ENCODE results near the gene CIAO1.
"Not testable (repeated sequence)": the region's sequence is repeated elsewhere in the genome, so short reads cannot be mapped to it uniquely, and the experiment has no call there.

Gene CIAO1

GRCh38 chr2:96287273-96287856 is 21.3 kb downstream of the CIAO1 start:
- no peak for DNase-seq

DNA sequence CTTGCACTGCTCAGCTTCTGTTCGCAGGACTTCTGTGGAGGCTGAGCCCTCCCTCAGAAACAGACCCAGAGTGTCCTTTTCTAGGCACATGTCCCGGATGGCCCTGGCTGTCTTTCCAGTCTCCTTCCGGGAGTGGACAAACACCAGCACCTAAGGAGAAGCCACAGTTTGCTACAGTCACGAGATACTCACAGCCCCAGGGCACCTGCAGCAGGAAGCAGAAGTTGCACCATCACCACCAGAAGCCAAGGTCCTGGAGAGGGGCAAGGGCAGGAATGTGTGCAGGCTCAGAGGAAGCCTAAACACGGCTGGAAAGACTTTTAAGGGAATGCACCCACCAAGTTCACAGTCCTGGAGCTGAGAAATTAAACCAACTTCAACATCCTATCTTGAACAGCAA is 25.7 kb downstream of the CIAO1 start:
- no peak for DNase-seq

- not testable (repeated sequence) for DNase-seq
These were observed 28.2 kb downstream of the CIAO1 start for GRCh38 chr2:96294271-96294670.

GRCh38 chr2:96296925-96297324 is 30.9 kb downstream of the CIAO1 start:
- no peak for DNase-seq

DNA sequence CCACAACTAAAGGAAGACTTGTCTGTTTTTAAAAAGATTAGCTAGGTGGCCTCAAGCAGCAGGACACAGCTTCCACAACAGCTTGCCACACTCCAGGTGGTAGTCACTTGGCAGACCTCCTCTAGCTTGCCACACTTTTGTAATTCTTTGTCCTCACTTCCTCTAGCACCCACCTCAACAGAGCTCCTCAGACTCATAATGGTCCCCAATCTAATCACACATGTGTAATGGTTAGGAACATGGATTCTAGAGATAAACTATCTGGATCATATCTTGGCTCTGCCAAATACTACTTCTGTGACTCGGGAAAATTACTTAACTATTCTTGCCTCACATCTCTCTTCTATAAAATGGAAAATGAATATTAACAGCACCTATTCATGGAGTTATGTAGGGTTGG is 35.8 kb downstream of the CIAO1 start:
- no peak for DNase-seq

GRCh38 chr2:96304606-96305005 is 38.6 kb downstream of the CIAO1 start:
- no peak for DNase-seq

GRCh38 chr2:96305091-96305978 is 39.3 kb downstream of the CIAO1 start, which contains the start of gene SNRNP200:
SNRNP200 (minus strand) TSS chr2:96305546; CDS start chr2:96305437, 109 bp downstream.
- DNase-seq, result peak; percentile 86

DNA sequence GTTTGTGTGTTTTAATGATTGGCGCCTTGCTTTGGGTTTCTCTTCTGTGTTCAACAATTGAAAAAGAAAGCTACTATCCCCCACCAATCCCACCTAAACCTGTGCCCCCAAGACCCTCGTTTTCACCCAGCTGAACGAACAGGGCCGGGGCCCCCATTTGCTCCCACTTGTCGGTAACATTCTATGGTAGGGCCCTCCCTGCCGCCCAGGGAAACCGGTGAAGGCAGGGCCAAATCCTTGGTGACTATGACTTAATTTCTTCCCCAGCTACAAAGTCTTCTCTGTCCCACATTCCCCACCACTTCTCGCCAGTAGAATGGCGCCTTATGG is 39.9 kb downstream of the CIAO1 start:
- no peak for DNase-seq

- DNase-seq, result no peak
These were observed 40.3 kb downstream of the CIAO1 start for GRCh38 chr2:96306370-96306769.

DNA sequence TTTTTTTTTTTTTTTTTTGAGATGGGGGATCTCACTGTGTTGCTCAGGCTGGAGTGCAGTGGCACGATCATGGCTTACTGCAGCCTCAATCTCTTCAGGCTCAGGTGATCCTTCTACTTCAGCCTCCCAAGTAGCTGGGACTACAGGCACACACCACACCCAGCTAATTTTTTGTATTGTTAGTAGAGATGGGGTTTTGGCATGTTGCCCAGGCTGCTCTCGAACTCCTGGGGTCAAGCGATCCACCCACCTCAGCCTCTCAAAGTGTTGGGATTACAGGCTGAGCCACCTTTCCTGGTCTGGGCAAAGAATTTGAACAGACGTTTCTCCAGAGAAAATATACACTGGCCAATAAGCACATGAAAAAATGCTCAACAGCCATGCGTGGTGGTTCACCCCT is 42.2 kb downstream of the CIAO1 start:
- no peak for DNase-seq

GRCh38 chr2:96315005-96315399 is 49.0 kb downstream of the CIAO1 start:
- DNase-seq, result no peak

- DNase-seq, result peak; percentile 13
These were observed 49.5 kb downstream of the CIAO1 start for GRCh38 chr2:96315400-96316071.

DNA sequence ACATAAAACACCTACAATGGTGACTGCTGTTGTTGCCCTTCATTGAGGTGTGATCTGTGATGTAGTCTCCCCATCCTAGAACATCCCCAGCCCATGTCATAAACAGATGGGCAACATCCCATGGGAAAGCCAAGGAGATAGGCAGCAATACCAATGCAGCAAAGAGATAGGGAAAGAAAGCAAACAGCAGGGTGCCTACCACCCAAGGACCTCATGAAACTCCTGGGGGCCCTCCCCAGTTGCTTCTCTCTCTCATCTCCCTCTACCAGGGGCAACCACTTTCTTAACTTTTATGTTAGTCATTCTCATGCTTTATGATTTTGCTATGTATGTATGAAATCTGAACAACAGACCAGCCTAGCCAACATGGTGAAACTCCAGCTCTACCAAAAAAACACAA is 51.0 kb downstream of the CIAO1 start:
- no peak for DNase-seq

GRCh38 chr2:96317584-96317997 is 51.6 kb downstream of the CIAO1 start:
- no peak for DNase-seq

GRCh38 chr2:96318723-96319122 is 52.7 kb downstream of the CIAO1 start:
- DNase-seq, result no peak

DNA sequence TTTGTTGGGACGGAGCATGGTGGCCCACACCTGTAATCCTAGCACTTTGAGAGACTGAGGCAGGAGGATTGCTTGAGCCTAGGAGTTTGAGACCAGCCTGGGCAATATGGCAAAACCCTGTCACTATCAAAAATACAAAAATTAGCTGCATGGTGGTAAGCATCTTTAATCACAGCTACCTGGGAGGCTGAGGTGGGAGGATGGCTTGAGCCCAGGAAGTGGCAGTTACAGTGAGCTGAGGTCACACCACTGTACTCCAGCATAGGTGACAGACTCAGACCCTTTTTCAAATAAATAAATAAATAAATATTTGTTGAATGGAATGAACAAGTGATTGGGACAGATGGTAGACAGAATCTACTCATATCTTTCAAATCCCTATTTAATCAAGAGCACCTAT is 53.4 kb downstream of the CIAO1 start:
- DNase-seq, result no peak

DNA sequence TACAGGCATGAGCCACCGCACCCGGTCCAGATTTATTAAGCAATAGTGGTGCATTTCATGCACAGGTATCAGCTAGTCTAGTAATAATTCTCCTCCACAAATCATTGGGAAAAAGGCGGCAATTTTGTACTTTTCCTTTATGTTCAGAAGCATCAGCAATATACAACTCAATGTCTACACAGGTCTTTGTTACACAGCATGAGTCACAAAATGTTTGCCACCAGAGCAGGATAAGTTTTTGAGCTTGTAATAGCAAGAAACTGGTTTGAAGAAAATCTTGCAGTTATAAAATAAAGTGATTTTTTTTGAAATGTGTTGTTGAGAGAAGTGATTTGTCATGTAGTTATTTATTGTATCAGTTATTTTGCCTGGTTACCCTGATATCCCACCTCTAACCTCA is 54.3 kb downstream of the CIAO1 start:
- DNase-seq, result no peak

DNA sequence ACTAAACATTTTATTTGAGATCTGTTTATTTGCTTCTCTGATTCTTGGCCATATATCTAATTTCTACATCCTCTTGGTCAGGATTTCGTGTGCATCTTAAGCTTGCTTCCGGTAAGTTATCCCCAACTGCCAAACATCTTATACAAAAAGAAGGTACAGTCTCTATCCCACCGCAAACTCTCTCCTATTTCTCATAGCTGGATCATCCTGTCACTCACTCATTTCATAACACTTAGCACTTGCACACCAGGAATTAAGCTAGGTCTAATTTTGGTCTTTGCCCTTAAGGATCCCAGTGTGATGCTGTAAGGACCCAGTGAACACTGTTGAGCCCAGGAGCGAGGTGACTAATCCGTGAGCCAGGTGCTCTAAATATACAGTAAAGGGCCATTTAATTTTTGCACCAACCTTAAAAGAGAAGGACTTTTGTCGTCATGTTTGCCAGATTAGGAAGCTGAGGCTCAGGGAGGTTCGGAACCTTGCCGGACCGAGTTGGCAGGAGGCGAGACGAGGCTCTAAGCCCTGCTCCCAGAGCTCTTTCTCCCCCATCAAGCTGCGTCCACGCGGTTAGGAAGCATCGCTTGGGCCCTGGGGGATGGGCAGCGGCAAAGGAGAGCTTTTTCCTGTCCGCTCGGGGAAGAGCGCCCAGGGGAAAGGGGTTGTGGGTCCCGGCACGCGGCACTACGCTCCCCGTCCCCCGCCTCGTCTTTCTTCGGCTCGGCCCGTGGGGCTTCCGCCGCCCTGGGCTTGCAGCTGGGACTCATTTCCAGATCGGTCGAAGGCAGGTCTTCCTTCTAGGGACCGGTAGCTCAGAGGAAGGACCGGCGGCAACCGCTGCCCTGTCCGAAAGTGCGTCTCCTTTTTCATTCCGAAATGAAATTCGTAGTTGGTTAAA is 55.0 kb downstream of the CIAO1 start:
- DNase-seq, result no peak
